Mucosa of stomach (tissue), 1 donor: Measurements from ENCODE around the gene R3HDM2.
"Not testable (repeated sequence)": the region's sequence is repeated elsewhere in the genome, so short reads cannot be mapped to it uniquely, and the experiment has no call there.

Source experiments
- H3K27me3 ChIP-seq: one replicate; pipeline ENCODE4 v1.7.0; 2013; ENCODE audit warnings: mild to moderate bottlenecking, low read length; ENCODE audit not compliant: control insufficient read depth, insufficient read depth
- H3K36me3 ChIP-seq: one replicate; pipeline ENCODE4 v1.7.0; 2013; ENCODE audit warnings: low read length; ENCODE audit not compliant: control insufficient read depth, insufficient read depth
- H3K4me1 ChIP-seq: one replicate; pipeline ENCODE4 v1.7.0; 2013; ENCODE audit warnings: mild to moderate bottlenecking, low read length; ENCODE audit not compliant: control insufficient read depth, insufficient read depth
- H3K4me3 ChIP-seq: one replicate; pipeline ENCODE4 v1.7.0; 2013; ENCODE audit warnings: low read length
- H3K9ac ChIP-seq: one replicate; pipeline ENCODE4 v1.7.0; 2013; ENCODE audit warnings: mild to moderate bottlenecking, low read length, moderate library complexity
- H3K9me3 ChIP-seq: one replicate; pipeline ENCODE4 v1.7.0; 2013; ENCODE audit warnings: mild to moderate bottlenecking, low read length, moderate library complexity; ENCODE audit not compliant: control insufficient read depth
- donor health status: Pancreatic carcinoma.

The R3HDM2 gene

DNA sequence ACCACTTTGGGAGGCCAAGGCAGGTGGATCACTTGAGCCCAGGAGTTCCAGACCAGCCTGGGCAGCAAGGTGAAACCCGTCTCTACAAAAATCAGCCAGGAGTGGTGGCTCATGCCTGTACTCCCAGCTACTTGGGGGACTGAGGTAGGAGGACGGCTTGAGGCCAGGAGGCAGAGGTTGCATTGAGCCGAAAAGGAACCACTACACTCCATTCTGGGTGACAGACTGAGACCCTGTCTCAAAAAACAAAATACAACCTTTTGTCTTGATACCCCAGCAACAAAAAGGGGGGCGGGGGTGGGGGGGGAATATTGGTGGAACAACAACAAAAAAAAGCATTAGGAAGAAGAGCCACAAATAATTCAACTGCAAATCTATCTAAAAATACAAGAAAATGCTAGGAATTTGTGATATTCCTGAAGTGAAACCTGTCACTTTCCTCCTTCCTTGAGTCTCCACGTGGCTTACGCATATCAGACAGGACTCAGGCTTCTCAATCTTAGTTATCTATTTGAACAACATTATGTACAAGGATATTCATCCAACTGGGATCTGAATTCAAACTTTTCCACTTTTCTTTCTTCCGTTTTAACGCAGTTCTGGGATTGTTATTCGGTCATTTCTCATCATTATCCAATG lies 1.3 kb downstream of the R3HDM2 start:
- H3K36me3 ChIP-seq, result no peaks in the 10 kb centered on the region
- H3K9me3 ChIP-seq, result no peaks in the 10 kb centered on the region
- peak overlapping the region; percentile 50 for H3K4me3 ChIP-seq
- peak overlapping the region; percentile 84 for H3K9ac ChIP-seq
- H3K27me3 ChIP-seq, result no peaks in the 10 kb centered on the region
- peaks cover 10% of the 10 kb centered on the region for H3K4me1 ChIP-seq

GRCh38 chr12:57428965-57429364 lies 1.9 kb downstream of the R3HDM2 start:
- Histone ChIP-seq H3K27me3 (no peaks in the 10 kb centered on the region), H3K36me3 (no peaks in the 10 kb centered on the region), H3K9ac (peak overlapping the region; percentile 84), H3K4me1 (peaks cover 10% of the 10 kb centered on the region), H3K4me3 (no peak overlapping the region), H3K9me3 (no peaks in the 10 kb centered on the region)

DNA sequence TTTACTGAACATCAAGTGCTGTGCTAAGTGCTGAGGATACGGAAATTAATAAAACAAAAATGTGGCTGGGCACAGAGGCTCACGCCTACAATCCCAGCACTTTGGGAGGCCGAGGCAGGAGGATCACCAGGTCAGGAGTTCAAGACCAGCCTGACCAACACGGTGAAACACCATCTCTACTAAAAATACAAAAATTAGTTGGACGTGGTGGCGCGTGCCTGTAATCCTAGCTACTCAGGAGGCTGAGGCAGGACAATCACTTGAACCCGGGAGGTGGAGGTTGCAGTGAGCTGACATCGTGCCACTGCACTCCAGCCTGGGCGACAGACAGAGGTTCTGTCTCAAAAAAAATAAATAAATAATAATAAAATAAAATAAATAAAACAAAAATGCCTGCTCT lies 3.9 kb downstream of the R3HDM2 start:
- H3K36me3 ChIP-seq, H3K27me3 ChIP-seq, H3K9me3 ChIP-seq, H3K4me3 ChIP-seq, H3K9ac ChIP-seq: not testable (repeated sequence)
- peaks cover 10% of the 10 kb centered on the region for H3K4me1 ChIP-seq

DNA sequence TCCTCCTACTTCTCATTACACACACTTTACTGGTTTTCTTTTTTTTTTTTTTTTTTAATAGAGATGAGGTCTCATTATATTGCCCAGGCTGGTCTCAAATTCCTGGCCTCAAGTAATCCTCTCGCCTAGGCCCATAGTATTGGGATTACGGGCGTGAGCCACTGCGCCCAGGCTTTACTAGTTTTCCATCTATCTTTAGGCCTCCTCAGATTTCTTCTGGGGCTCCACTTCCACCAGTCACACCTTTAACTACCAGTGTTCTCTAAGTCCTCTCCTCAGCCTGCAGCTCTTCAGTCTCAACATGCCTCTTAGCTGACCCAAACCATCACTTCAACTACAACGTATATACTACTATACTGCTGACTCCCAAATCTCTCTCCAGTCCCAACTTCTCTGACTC lies 10.4 kb downstream of the R3HDM2 start:
- Histone ChIP-seq H3K9ac (no peak overlapping the region), H3K36me3 (no peaks in the 10 kb centered on the region), H3K4me1 (peaks cover 7% of the 10 kb centered on the region), H3K4me3 (no peak overlapping the region), H3K9me3 (no peaks in the 10 kb centered on the region), H3K27me3 (no peaks in the 10 kb centered on the region)

- H3K27me3 ChIP-seq, result no peaks in the 10 kb centered on the region
- no peak overlapping the region for H3K4me3 ChIP-seq
- H3K9ac ChIP-seq, result no peak overlapping the region
- H3K36me3 ChIP-seq, result no peaks in the 10 kb centered on the region
- H3K4me1 ChIP-seq, result peaks cover 7% of the 10 kb centered on the region
- no peaks in the 10 kb centered on the region for H3K9me3 ChIP-seq
These were observed 11.3 kb downstream of the R3HDM2 start for GRCh38 chr12:57419495-57419894.

DNA sequence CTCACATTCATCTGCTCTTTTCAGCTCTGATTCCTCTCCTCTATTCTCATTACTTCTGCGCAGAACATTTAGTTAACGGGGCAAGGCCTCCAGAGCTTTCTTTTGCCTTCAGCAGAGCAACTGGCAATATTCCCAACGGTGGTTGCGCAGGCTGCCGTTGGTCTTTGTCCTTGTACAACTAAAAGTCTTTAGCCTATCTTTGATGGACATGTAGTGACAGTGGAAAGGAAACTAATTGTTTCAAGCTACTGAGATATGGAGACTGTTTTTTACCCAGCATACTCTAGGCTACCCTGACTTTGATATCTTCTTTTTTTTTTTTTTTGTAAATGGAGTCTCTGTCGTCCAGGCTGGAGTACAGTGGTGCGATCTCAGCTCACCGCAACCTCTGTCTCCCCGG lies 12.6 kb downstream of the R3HDM2 start:
- H3K9me3 ChIP-seq, result no peaks in the 10 kb centered on the region
- H3K9ac ChIP-seq, result no peak overlapping the region
- no peaks in the 10 kb centered on the region for H3K27me3 ChIP-seq
- H3K4me3 ChIP-seq, result no peak overlapping the region
- no peaks in the 10 kb centered on the region for H3K36me3 ChIP-seq
- H3K4me1 ChIP-seq, result peaks cover 7% of the 10 kb centered on the region

GRCh38 chr12:57416039-57416996 lies 14.5 kb downstream of the R3HDM2 start:
- no peaks in the 10 kb centered on the region for H3K36me3 ChIP-seq
- H3K9ac ChIP-seq, result no peak overlapping the region
- no peak overlapping the region for H3K4me3 ChIP-seq
- H3K27me3 ChIP-seq, result no peaks in the 10 kb centered on the region
- H3K9me3 ChIP-seq, result no peaks in the 10 kb centered on the region
- peaks cover 7% of the 10 kb centered on the region for H3K4me1 ChIP-seq

GRCh38 chr12:57415088-57415487 lies 15.8 kb downstream of the R3HDM2 start:
- peaks cover 7% of the 10 kb centered on the region for H3K4me1 ChIP-seq
- H3K4me3 ChIP-seq, result no peak overlapping the region
- no peaks in the 10 kb centered on the region for H3K27me3 ChIP-seq
- no peaks in the 10 kb centered on the region for H3K36me3 ChIP-seq
- no peaks in the 10 kb centered on the region for H3K9me3 ChIP-seq
- no peak overlapping the region for H3K9ac ChIP-seq

DNA sequence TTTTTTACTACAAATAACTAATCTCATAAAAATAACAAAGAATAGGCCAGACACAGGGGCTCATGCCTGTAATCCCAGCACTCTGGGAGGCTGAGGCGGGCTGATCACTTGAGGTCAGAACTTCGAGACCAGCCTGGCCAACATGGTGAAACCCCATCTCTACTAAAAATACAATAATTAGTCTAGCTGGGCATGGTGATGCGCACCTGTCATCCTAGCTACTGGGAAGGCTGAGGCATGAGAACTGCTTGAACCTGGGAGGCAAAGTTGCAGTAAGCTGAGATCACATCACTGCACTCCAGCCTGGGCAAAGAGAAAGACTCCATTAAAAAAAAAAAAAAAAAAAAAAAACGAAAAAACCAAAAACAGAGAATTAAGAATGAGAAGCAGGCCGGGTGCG lies 16.7 kb downstream of the R3HDM2 start:
- not testable (repeated sequence) for H3K9ac ChIP-seq, H3K36me3 ChIP-seq, H3K27me3 ChIP-seq, H3K4me3 ChIP-seq, H3K4me1 ChIP-seq, H3K9me3 ChIP-seq

GRCh38 chr12:57410534-57410933 lies 20.3 kb downstream of the R3HDM2 start:
- no peaks in the 10 kb centered on the region for H3K27me3 ChIP-seq

GRCh38 chr12:57404966-57405640 lies 25.7 kb downstream of the R3HDM2 start:
- no peaks in the 10 kb centered on the region for H3K36me3 ChIP-seq
- H3K9me3 ChIP-seq, result no peaks in the 10 kb centered on the region
- H3K27me3 ChIP-seq, result no peaks in the 10 kb centered on the region
- no peaks in the 10 kb centered on the region for H3K4me1 ChIP-seq
- H3K4me3 ChIP-seq, result no peak overlapping the region
- H3K9ac ChIP-seq, result no peak overlapping the region

More at GRCh38 chr12:57410534-57410933, 20.3 kb downstream of the R3HDM2 start:
- Histone ChIP-seq H3K9ac (no peak overlapping the region), H3K36me3 (no peaks in the 10 kb centered on the region), H3K4me1 (no peaks in the 10 kb centered on the region), H3K9me3 (no peaks in the 10 kb centered on the region), H3K4me3 (no peak overlapping the region)

DNA sequence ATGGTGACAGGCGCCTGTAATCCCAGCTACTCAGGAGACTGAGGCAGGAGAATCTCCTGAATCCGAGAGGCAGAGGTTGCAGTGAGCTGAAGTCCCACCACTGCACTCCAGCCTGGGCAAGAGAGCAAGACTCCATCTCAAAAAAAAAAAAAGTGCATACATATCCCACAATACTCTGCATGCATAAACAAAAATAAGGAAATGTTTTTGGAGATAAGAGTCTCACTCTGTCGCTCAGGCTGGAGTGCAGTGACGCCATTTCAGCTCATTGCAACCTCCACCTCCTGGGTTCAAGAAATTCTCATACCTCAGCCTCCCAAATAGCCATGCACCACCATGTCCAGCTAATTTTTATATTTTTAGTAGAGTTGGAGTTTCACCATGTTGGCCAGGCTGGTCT lies 28.7 kb downstream of the R3HDM2 start:
- not testable (repeated sequence) for H3K4me3 ChIP-seq, H3K4me1 ChIP-seq, H3K27me3 ChIP-seq, H3K9me3 ChIP-seq, H3K36me3 ChIP-seq, H3K9ac ChIP-seq
